ENCODE results near the gene BHLHE40.

DNA sequence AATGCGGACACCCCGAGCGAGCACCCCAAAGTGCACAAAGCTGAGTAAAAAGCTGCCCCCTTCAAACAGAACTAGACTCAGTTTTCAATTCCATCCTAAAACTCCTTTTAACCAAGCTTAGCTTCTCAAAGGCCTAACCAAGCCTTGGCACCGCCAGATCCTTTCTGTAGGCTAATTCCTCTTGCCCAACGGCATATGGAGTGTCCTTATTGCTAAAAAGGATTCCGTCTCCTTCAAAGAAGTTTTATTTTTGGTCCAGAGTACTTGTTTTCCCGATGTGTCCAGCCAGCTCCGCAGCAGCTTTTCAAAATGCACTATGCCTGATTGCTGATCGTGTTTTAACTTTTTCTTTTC lies 5.3 kb downstream of the BHLHE40 start:
- TF ChIP-seq CEBPB (IDR thresholded peaks at IDR 0.05; ENCODE audit: borderline replicate concordance in 1 of 2, low read depth in 2 of 2, low read length in 2 of 2): no peak
- no peak for TF ChIP-seq ETV6 (conservative IDR thresholded peaks at IDR 0.05 in 1 of 2, IDR thresholded peaks at IDR 0.05 in 1 of 2; ENCODE audit: borderline replicate concordance in 1 of 2, low read depth in 1 of 2)
- TF ChIP-seq EP300 (IDR thresholded peaks at IDR 0.05; ENCODE audit: borderline replicate concordance in 1 of 2, control insufficient read depth in 1 of 2, low read depth in 2 of 2, low read length in 2 of 2): no peak
- TF ChIP-seq, protein P1, sequence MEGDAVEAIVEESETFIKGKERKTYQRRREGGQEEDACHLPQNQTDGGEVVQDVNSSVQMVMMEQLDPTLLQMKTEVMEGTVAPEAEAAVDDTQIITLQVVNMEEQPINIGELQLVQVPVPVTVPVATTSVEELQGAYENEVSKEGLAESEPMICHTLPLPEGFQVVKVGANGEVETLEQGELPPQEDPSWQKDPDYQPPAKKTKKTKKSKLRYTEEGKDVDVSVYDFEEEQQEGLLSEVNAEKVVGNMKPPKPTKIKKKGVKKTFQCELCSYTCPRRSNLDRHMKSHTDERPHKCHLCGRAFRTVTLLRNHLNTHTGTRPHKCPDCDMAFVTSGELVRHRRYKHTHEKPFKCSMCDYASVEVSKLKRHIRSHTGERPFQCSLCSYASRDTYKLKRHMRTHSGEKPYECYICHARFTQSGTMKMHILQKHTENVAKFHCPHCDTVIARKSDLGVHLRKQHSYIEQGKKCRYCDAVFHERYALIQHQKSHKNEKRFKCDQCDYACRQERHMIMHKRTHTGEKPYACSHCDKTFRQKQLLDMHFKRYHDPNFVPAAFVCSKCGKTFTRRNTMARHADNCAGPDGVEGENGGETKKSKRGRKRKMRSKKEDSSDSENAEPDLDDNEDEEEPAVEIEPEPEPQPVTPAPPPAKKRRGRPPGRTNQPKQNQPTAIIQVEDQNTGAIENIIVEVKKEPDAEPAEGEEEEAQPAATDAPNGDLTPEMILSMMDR (IDR thresholded peaks at IDR 0.05 in 2 of 3, conservative IDR thresholded peaks at IDR 0.05 in 1 of 3; ENCODE audit: control insufficient read depth in 2 of 3, extremely low read depth in 1 of 3, insufficient read depth in 1 of 3, low read depth in 3 of 3, low read length in 3 of 3): no peak
- TF ChIP-seq FOXK2 (IDR thresholded peaks at IDR 0.05): no peak
- TF ChIP-seq RAD21 (IDR thresholded peaks at IDR 0.05; ENCODE audit: insufficient read depth, low read depth, low read length): no peak
- no peak for TF ChIP-seq JUND (IDR thresholded peaks at IDR 0.05; ENCODE audit: low read depth, low read length)
- TF ChIP-seq, protein P2, sequence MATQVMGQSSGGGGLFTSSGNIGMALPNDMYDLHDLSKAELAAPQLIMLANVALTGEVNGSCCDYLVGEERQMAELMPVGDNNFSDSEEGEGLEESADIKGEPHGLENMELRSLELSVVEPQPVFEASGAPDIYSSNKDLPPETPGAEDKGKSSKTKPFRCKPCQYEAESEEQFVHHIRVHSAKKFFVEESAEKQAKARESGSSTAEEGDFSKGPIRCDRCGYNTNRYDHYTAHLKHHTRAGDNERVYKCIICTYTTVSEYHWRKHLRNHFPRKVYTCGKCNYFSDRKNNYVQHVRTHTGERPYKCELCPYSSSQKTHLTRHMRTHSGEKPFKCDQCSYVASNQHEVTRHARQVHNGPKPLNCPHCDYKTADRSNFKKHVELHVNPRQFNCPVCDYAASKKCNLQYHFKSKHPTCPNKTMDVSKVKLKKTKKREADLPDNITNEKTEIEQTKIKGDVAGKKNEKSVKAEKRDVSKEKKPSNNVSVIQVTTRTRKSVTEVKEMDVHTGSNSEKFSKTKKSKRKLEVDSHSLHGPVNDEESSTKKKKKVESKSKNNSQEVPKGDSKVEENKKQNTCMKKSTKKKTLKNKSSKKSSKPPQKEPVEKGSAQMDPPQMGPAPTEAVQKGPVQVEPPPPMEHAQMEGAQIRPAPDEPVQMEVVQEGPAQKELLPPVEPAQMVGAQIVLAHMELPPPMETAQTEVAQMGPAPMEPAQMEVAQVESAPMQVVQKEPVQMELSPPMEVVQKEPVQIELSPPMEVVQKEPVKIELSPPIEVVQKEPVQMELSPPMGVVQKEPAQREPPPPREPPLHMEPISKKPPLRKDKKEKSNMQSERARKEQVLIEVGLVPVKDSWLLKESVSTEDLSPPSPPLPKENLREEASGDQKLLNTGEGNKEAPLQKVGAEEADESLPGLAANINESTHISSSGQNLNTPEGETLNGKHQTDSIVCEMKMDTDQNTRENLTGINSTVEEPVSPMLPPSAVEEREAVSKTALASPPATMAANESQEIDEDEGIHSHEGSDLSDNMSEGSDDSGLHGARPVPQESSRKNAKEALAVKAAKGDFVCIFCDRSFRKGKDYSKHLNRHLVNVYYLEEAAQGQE (IDR thresholded peaks at IDR 0.05; ENCODE audit: low read depth, low read length): no peak
- no peak for TF ChIP-seq MEF2A (IDR thresholded peaks at IDR 0.05; ENCODE audit: insufficient read depth, low read depth, low read length)
- TF ChIP-seq POLR2A (IDR thresholded peaks at IDR 0.05; ENCODE audit: low read depth, low read length): no peak
- no peak for TF ChIP-seq CREB1 (IDR thresholded peaks at IDR 0.05; ENCODE audit: low read depth)
- no peak for TF ChIP-seq RELA (IDR thresholded peaks at IDR 0.05; ENCODE audit: borderline replicate concordance, partially characterized antibody)
- no peak for TF ChIP-seq SPI1 (IDR thresholded peaks at IDR 0.05; ENCODE audit: borderline replicate concordance, insufficient read depth, low read depth, low read length)
- TF ChIP-seq GABPA (IDR thresholded peaks at IDR 0.05; ENCODE audit: low read depth): no peak

Data from GM12878 (cell line).